CD4-positive, alpha-beta T cell (primary cell): ENCODE measurements around the gene LPAR1. TPM values are rescaled to one million over a fixed set of nuclear protein-coding genes. Genes with fewer than 3 reads are reported as not detected.

Experiments used
- ATAC-seq: fragments of 200-7000 bp; cut with Tn5 transposase; one replicate; pipeline ENCODE4 v1.10.0; 2022; ENCODE audit warnings: mild to moderate bottlenecking; ENCODE audit not compliant: poor library complexity
- CTCF ChIA-PET: fragments of 350-600 bp; sonication (Branson Sonifier 250); formaldehyde crosslinking; loops from one replicate; lab custom pipeline; 2021; ENCODE audit warnings: antibody characterized with exemption, inconsistent platforms; lab: Charles Lee
- POLR2A ChIA-PET: fragments of 350-600 bp; sonication (Branson Sonifier 250); formaldehyde crosslinking; loops from one replicate; lab custom pipeline; 2021; ENCODE audit warnings: antibody characterized with exemption, inconsistent platforms; lab: Charles Lee
- DNase-seq, 14 experiments: peaks; one replicate each; pipeline ENCODE4 v3.0.0-alpha.2; 2013 to 2020; ENCODE audit warnings: mixed read lengths in 2 of 14
- H3K27ac ChIP-seq, 2 donors: one replicate each; pipeline versions ENCODE4 v1.5.1 to v1.7.0; 2013; ENCODE audit warnings: low read length in 2 of 2, low read depth in 1 of 2, mild to moderate bottlenecking in 1 of 2
- H3K27me3 ChIP-seq, 2 experiments: 1 replicate in 1 of 2; 2 replicates in 1 of 2; pipeline versions ENCODE4 v1.6.1 to v1.7.0; 2013; ENCODE audit warnings: low read length in 2 of 2, control low read depth in 1 of 2, mild to moderate bottlenecking in 1 of 2, moderate library complexity in 1 of 2; ENCODE audit not compliant: insufficient read depth in 2 of 2, control insufficient read depth in 1 of 2
- H3K36me3 ChIP-seq: one replicate; pipeline ENCODE4 v1.6.1; 2013; ENCODE audit warnings: low read length, control low read depth; ENCODE audit not compliant: insufficient read depth
- H3K4me1 ChIP-seq: one replicate; pipeline ENCODE4 v1.6.1; 2013; ENCODE audit warnings: low read length, control low read depth; ENCODE audit not compliant: insufficient read depth
- H3K4me3 ChIP-seq: one replicate; pipeline ENCODE4 v1.5.1; 2013; ENCODE audit warnings: mild to moderate bottlenecking, low read length, moderate library complexity
- H3K9me3 ChIP-seq, 2 experiments: 1 replicate in 1 of 2; 2 replicates in 1 of 2; pipeline versions ENCODE4 v1.6.1 to v1.7.0; 2013; ENCODE audit warnings: low read length in 2 of 2, mild to moderate bottlenecking in 2 of 2, control low read depth in 1 of 2, moderate library complexity in 1 of 2; ENCODE audit not compliant: control insufficient read depth in 1 of 2, insufficient read depth in 1 of 2
- H3K27ac Mint-ChIP-seq: one replicate; pipeline ENCODE4 v1.8.0; 2020; ENCODE audit warnings: mixed read lengths
- H3K27me3 Mint-ChIP-seq: one replicate; pipeline ENCODE4 v1.8.0; 2021; ENCODE audit warnings: mixed read lengths
- H3K36me3 Mint-ChIP-seq: one replicate; pipeline ENCODE4 v1.8.0; 2021; ENCODE audit warnings: low read depth, mixed read lengths
- H3K4me1 Mint-ChIP-seq: one replicate; pipeline ENCODE4 v1.8.0; 2021; ENCODE audit warnings: low read depth, mixed read lengths
- H3K4me3 Mint-ChIP-seq: one replicate; pipeline ENCODE4 v1.8.0; 2020; ENCODE audit warnings: mild to moderate bottlenecking, mixed read lengths
- H3K9me3 Mint-ChIP-seq: one replicate; pipeline ENCODE4 v1.8.0; 2020; ENCODE audit warnings: mixed read lengths
- CTCF ChIP-seq: fragments of 200-600 bp; IDR thresholded peaks from one replicate; pipeline ENCODE4 v1.8.0; 2022; ENCODE audit warnings: antibody characterized with exemption, mild to moderate bottlenecking
- intact Hi-C, 2 experiments: fragments of 100-400 bp; cut with DNase I in 1 of 2; cut with micrococcal nuclease in 1 of 2; formaldehyde crosslinking; loops; one replicate each; pipeline versions ENCODE4 v1.15.1 to v1.9.0; 2023 to 2025; cut with DNase I, micrococcal nuclease
- total RNA-seq, 174 experiments: library from RNA in 2 of 174; stranded (reverse) in 2 of 174; gene quantifications; one replicate each; pipeline ENCODE4 v1.2.3 and lab custom pipeline; 2021 to 2026

The LPAR1 gene
- total RNA-seq, 2 experiments from 2014 or later, result not detected

- ATAC-seq, result no peak
These were observed 202.9 kb downstream of the LPAR1 start for GRCh38 chr9:110835404-110835803.

DNA sequence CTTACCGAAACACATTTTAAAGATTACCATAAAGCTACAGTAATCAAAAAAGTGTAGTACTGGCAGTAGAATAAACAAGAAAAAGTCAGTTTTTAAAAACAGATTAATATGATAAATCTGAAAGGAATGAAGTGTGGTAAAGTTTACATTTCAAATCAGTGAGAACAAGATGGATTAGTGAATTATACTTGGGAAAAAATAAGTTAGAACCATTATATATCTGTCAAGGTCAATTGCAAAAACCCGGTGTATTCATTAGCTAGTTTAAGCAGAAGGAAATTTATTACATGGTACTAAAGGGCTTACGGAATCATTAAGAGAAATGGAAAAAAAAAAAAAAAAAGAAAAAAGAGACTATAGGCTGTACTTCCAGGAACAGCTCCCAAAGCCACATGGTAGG lies 205.3 kb downstream of the LPAR1 start:
- no peaks in the 10 kb centered on the region for H3K36me3 Mint-ChIP-seq
- no peaks in the 10 kb centered on the region for H3K4me1 Mint-ChIP-seq
- intact Hi-C loops, result no loop called here
- H3K9me3 Mint-ChIP-seq, result peaks cover 2% of the 10 kb centered on the region
- CTCF ChIA-PET, result no interaction called here
- Histone ChIP-seq H3K36me3 (no peaks in the 10 kb centered on the region), H3K4me1 (no peaks in the 10 kb centered on the region), H3K9me3 (peaks cover 0 to 9% of the 10 kb centered on the region in 2 experiments), H3K4me3 (no peak overlapping the region), H3K27me3 (no peaks in the 10 kb centered on the region), H3K27ac (no peak overlapping the region)
- no peak for ATAC-seq
- H3K27me3 Mint-ChIP-seq, result no peaks in the 10 kb centered on the region
- no peak for DNase-seq
- no peak overlapping the region for H3K27ac Mint-ChIP-seq
- POLR2A ChIA-PET, result no interaction called here
- no peak overlapping the region for H3K4me3 Mint-ChIP-seq
- no peak for TF ChIP-seq CTCF

More at GRCh38 chr9:110835404-110835803, 202.9 kb downstream of the LPAR1 start:
- POLR2A ChIA-PET, result interaction anchor here (0.7 kb wide), 1 partner anchor 30 kb away, joined by 3 read pairs; no protein-coding TSS in a partner anchor
- CTCF ChIA-PET, result no interaction called here
- H3K9me3 Mint-ChIP-seq, result peaks cover 4% of the 10 kb centered on the region
- no peaks in the 10 kb centered on the region for H3K27me3 Mint-ChIP-seq
- H3K4me3 ChIP-seq, result no peak overlapping the region
- no peaks in the 10 kb centered on the region for H3K27me3 ChIP-seq
- H3K4me1 ChIP-seq, result no peaks in the 10 kb centered on the region
- H3K36me3 ChIP-seq, result no peaks in the 10 kb centered on the region
- intact Hi-C loops, result no loop called here
- TF ChIP-seq CTCF, result no peak
- H3K27ac Mint-ChIP-seq, result no peak overlapping the region
- no peak overlapping the region for H3K27ac ChIP-seq
- H3K9me3 ChIP-seq, result peaks cover 0 to 10% of the 10 kb centered on the region in 2 experiments
- DNase-seq, result no peak
- H3K36me3 Mint-ChIP-seq, result no peaks in the 10 kb centered on the region
- no peak overlapping the region for H3K4me3 Mint-ChIP-seq
- no peaks in the 10 kb centered on the region for H3K4me1 Mint-ChIP-seq

DNA sequence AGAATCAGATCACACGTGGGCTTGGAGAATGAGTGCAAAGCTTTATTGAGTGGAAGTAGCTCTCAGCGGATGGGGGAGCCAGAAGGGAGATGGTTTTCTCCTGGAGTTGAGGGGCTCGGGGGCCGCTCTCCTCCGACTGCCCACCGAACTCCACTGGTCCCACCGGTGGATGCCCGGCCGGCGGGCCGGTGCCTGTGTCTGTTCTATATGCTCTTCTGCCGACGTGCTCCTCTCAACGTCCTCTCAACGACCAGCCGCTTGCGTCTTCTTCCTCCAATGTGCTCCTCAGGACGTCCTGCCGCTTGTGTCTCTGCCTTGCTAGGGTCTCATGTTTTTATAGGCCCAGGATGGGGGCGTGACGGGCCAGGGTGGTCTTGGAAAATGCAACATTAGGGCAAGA lies 207.8 kb downstream of the LPAR1 start:
- ATAC-seq (no peak), DNase-seq (no peak)
- no peak for TF ChIP-seq CTCF
- intact Hi-C loops, result no loop called here
- Histone ChIP-seq H3K4me3 (no peak overlapping the region), H3K27me3 (no peaks in the 10 kb centered on the region), H3K9me3 (peaks cover 0 to 9% of the 10 kb centered on the region in 2 experiments), H3K4me1 (no peaks in the 10 kb centered on the region), H3K27ac (no peak overlapping the region), H3K36me3 (no peaks in the 10 kb centered on the region)
- Mint-ChIP-seq H3K27ac (no peak overlapping the region), H3K4me3 (no peak overlapping the region), H3K36me3 (no peaks in the 10 kb centered on the region), H3K9me3 (peaks cover 3% of the 10 kb centered on the region), H3K27me3 (no peaks in the 10 kb centered on the region), H3K4me1 (no peaks in the 10 kb centered on the region)
- CTCF ChIA-PET, result no interaction called here
- POLR2A ChIA-PET, result no interaction called here
